OCI-LY1 (cell line): ENCODE data around the gene PDLIM5.

Source experiments
- CTCF ChIP-seq: fragments of 200-600 bp; sonication (generic), shearing (Covaris generic); IDR thresholded peaks from 2 replicates; pipeline ENCODE4 v1.5.1; 2017; ENCODE audit warnings: mild to moderate bottlenecking, antibody characterized with exemption, low read length, moderate library complexity, mixed read lengths
- EZH2 ChIP-seq: fragments of 200-600 bp; sonication (generic), shearing (Covaris generic); IDR thresholded peaks from 2 replicates; pipeline ENCODE4 v1.8.0; 2017; ENCODE audit warnings: borderline replicate concordance, mixed run types, mild to moderate bottlenecking, antibody characterized with exemption, low read length, moderate library complexity, mixed read lengths

GRCh38 chr4:94498502-94498901 lies 46.8 kb downstream of the PDLIM5 start:
- TF ChIP-seq CTCF (no peak), EZH2 (no peak)
